Epidermal melanocyte (primary cell): ENCODE data around the gene IYD.
"Not testable (repeated sequence)": the region's sequence is repeated elsewhere in the genome, so short reads cannot be mapped to it uniquely, and the experiment has no call there.

Source experiments
- DNase-seq: peaks from one replicate; pipeline ENCODE4 v3.0.0; 2011; ENCODE audit warnings: low spot score; ENCODE audit not compliant: insufficient read length

IYD gene

GRCh38 chr6:150352321-150353296 is 16.2 kb upstream of the IYD start:
- DNase-seq: no peak

DNA sequence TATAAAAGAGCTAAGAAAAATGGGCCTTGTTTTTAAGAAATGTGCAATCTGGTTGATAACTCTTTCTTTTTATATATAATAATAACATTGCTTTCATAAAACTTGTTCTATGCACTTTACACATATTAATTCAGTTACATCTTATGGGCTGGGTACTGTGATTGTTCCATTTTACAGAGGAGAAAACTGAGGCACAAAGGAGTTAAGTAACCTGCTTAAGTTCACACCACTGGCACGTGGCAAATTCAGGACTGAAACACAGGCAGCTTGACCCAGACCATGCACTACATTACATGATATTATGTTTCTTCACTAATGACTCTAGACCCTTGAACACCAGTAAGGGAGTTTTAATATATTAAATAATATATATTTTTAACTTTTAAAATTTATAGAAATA is 15.4 kb upstream of the IYD start:
- no peak for DNase-seq

DNA sequence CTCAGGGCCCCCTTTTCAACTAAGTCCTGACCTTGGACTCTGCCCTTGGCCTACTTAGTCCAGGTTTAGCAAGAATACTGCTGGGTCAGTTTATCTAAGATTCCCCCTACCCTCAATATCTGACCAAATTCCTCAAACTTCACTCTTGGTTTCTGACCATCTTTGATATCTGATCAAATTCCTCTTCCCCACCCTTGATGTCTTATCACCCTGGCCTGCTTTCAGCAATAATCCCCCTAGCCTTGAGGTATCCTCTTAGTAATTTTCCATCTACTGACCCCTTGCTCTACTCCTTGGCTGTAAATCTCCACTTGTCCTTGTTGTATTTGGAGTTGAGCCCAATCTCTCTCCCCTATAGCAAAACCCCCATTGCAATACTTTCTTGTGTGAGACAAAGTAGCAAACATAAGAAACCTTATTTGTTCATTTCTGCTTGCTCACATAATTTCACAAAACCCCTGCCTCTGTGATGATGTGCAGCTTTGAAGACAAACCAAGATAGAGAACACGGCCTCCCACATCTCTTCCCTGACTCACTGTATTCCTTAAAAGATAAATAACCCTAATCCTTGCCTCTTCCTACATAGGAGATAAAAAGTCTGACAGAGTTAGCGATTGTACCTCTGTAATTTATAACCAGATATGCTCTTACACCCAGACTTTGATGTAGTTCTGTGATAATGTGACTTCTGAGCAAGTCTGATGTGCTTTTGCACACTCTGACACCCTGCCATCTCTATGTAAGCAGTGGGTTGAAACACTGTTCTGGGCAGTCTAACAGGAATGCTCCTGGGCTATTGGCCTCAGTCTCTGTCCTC is 13.8 kb upstream of the IYD start:
- no peak for DNase-seq

- no peak for DNase-seq
Measured at GRCh38 chr6:150355932-150356331, 12.9 kb upstream of the IYD start.

GRCh38 chr6:150361876-150362275 is 6.9 kb upstream of the IYD start:
- no peak for DNase-seq

GRCh38 chr6:150363733-150364132 is 5.1 kb upstream of the IYD start:
- DNase-seq: no peak

DNA sequence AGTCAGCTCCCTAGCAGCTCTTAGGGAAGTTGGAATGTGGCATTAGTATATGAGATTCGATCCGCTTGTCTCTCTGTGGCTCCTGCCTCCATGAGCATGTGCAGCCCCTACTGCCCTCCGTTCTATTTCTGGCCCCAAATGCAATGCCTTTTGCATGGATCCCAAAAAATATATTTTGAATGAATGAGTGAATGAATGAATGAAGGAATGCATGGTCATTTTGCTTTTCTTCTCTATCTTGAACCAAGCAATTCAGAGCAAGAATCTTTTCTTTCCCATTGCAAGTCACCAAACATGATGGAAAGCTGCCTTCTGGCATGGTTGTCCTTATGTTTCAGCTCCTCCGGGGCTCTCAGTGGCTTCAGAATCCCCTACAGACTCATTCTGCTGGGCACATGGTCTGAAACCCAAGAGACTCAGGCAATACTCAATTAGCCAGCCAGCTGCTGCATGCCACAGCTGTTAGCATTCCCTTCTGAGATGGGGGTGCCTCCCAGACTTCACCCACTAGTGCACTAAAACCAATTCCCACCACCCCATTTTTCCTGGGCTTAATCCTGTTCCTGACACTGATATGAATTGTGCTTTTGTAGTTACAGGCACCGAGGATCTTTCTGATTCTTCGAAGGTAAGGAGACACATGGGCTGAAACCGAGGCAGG is 2.6 kb upstream of the IYD start:
- DNase-seq: no peak

DNA sequence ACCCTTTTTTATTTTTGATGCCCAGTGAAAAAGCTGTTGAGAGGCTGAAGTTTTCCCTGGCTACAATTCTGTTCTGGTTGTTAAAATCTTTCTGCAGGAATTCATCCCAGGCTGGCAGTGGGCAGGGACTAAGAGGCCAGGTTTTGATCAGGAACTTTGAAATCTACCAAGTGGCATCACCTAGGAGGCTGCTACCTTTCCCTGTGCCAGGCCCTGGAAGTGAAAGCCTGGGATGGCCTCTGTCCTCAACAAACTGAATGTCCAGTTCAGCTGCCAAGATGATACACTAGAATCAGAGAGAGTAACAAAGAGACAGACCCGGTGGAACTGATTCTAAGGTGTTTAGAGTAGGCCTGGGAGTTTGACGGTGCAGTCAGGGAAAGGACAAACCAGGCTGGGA is 596 bp downstream of the IYD start:
- DNase-seq: no peak

DNA sequence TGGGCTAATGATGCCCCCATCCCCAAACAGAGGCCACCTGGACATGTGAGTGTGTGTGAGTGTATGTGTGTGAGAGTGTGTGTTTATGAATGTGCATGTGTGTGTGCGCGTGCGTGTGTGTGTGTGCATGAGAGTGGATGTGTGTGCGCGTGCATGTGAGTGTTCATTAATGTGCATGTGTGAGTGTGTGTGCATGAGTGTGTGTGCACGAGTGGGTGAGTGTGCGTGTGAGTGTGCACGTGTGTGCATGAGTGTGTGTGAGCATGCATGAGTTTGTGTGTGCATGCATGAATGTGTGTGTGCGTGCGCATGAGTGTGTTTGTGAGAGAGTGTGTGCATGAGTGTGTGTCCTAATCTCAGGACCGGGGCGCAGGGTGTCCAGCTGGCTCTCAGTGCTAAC is 1.3 kb downstream of the IYD start:
- DNase-seq: no peak

DNA sequence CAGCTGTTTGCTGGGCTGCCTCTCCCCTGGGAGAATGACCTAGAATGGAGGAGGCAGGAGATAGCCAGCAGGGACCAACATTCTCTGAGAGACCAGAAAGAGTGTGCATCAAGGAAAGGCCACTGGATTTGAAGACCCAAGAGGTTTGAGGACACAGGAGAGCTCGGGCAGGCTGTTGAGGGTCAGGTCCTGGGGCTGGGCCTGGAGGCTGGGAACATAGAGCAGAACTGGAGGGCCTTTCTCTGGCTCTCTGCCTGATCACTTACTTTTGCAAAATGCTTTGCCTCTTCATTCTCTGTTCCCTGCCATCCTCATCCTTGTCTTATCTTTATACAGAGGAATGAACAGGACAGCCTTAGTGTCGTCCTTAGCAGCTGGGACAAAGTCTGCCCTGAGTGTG is 2.5 kb downstream of the IYD start:
- no peak for DNase-seq

- no peak for DNase-seq
Measured at GRCh38 chr6:150372051-150372450, 3.2 kb downstream of the IYD start.

GRCh38 chr6:150373260-150373701 is 4.5 kb downstream of the IYD start:
- DNase-seq: no peak

GRCh38 chr6:150374346-150374745 is 5.5 kb downstream of the IYD start:
- DNase-seq: not testable (repeated sequence)

GRCh38 chr6:150377211-150377781 is 8.5 kb downstream of the IYD start:
- no peak for DNase-seq

- no peak for DNase-seq
Measured at GRCh38 chr6:150380256-150380655, 11.4 kb downstream of the IYD start.

GRCh38 chr6:150382171-150382570 is 13.4 kb downstream of the IYD start:
- no peak for DNase-seq

DNA sequence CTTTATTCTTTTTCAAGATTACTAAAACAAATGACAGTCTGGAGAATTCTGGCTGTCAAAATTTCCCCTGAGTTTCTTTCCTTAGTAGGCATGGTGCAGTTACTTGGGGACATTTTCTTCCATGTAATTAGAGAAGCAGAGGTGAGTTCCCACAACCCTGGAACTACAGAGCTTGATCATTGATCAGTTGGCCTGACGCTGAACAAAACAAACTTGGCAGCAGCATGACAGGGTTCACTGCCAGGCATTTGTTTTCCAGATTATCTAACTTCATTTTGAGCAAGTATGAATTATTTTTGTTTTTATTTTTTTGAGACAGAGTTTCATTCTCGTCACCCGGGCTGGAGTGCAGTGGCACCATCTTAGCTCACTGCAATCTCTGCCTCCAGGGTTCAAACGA is 22.6 kb downstream of the IYD start:
- no peak for DNase-seq

GRCh38 chr6:150391890-150392289 is 23.1 kb downstream of the IYD start:
- no peak for DNase-seq

DNA sequence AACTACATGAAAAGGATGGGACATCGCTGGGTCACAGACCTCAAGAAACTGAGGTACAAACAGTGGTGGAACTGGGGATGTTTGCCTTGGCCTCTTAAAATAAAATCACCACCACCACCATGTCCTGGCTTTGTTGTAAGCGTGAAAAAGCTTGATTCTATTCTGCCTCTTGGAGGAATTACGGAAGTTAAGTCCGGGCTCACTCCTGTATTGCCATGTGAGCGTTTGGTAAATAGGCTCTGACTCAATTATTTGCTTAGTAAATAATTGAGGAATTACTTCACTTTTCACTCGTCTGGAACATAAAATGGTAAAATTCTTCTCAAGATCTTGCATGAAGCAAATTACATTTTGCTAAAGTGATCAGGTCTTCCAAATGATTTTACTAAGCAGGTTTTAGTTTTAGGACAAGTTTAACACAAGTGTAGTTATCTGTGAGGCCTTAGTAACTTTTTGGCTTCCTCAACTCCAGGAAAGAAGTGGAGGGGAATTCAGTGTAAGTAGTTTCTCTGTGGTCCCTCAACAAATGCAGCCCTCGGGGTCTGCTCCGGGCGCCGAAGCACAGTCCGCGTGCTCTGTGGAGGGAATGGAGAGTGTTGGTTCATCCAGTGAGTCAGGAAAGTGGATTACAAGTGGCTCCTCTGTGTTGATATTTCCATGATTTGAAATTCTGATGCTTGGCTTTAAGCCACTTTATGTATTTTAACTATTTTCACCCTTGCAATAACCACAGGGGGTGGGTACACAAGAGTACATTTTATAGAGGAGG is 23.8 kb downstream of the IYD start:
- no peak for DNase-seq

GRCh38 chr6:150394053-150394898 is 25.5 kb downstream of the IYD start:
- no peak for DNase-seq
